Renal pelvis (tissue), 4 donors: ENCODE measurements around the gene DHRS7B. TPM values are rescaled to one million over a fixed set of nuclear protein-coding genes. Genes with fewer than 3 reads are reported as not detected.
"Not testable (repeated sequence)": the region's sequence is repeated elsewhere in the genome, so short reads cannot be mapped to it uniquely, and the experiment has no call there.

Source experiments
- DNase-seq: peaks from one replicate; pipeline ENCODE4 v3.0.0-alpha.2; 2013
- polyA plus RNA-seq, 3 donors: library from polyadenylated mRNA; unstranded; fragments of 120-200 nt; gene quantifications; one replicate each; pipeline ENCODE4 v1.2.1, GENCODE V29; 2013; ENCODE audit not compliant: insufficient read length in 3 of 3

DHRS7B gene
- polyA plus RNA-seq, 3 donors = 37.8 to 39.5 (median 38.7) TPM

DNA sequence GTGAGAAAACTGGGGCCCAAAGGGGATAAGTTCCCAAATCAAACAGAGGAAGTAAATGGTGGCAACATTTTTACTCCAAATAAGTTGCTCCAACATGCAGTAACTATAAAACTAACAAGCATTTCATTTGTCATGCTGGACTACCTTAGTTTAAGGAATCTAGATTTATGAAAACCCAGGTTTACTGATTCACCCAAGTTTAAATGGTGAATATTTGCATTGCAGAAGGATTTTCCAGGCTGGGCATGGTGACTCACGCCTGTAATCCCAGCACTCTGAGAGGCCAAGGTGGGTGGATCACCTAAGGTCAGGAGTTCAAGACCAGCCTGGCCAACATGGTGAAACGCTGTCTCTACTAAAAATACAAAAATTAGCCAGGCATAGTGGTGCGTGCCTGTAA, 17.5 kb downstream of the DHRS7B start:
- not testable (repeated sequence) for DNase-seq

DNA sequence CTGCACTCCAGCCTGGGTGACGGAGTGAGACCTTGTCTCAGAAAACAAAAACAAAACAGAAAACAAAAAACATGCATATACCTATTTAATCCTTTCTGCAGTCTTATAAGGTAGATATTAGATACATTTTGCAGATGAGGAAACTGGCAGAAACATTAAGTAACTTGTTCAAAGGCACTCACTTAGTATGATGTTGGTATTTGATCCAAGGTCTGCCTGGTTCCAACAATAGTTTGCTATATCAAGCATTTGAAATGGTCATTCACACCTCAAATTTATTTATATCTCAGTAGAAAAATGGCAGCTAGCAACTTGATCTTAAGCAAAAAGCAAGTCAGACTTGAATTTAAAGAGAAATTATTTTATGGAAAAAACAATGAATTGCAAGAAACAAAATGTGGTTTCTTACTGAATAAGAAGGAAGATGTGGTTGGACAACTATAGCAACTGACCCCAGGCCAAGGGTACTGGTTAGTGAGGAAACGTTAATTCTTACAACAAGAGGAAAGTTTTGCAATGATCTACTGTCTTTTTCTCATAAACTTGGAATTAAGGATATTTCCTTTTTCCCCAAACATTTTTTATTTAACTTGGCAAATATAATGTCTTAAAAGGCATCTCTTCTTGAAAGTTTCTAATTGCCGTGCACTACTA, 19.7 kb downstream of the DHRS7B start:
- DNase-seq = no peak

DNA sequence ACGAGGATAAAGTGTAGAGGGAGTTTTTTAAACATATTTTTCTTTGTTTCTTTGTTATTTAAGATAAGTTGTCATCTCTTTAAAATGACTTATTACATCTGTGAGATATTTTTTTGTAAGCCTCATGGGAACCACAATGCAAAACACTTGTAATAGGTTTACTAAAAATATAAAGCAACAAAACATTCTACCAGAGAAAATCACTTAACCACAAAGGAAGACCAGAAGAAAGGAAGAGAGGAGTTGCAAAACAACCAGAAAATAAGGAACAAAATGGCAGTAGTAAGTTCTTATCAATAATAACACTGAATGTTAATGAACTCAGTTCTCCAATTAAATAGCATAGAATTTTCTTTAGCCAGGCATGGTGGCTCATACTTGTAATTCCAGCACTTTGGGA, 22.9 kb downstream of the DHRS7B start:
- DNase-seq = no peak

DNA sequence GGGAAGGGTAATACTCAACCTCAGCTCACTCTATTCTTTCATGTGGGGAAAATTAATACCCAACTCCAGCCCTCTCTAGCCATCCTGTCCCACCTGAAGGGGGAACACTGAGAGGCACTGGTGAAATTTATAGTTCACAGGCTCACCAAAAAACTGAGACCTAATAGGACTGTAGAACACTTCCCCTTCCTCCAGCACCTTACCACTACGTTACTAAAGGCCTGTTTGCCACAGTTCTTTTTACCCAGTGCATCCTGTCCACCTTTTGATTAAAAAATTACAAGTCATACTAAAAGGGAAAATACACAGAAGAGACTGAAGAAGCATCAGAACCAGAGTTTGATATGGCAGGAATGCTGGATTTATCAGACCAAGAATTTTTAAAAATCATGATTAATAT, 26.0 kb downstream of the DHRS7B start:
- no peak for DNase-seq

DNA sequence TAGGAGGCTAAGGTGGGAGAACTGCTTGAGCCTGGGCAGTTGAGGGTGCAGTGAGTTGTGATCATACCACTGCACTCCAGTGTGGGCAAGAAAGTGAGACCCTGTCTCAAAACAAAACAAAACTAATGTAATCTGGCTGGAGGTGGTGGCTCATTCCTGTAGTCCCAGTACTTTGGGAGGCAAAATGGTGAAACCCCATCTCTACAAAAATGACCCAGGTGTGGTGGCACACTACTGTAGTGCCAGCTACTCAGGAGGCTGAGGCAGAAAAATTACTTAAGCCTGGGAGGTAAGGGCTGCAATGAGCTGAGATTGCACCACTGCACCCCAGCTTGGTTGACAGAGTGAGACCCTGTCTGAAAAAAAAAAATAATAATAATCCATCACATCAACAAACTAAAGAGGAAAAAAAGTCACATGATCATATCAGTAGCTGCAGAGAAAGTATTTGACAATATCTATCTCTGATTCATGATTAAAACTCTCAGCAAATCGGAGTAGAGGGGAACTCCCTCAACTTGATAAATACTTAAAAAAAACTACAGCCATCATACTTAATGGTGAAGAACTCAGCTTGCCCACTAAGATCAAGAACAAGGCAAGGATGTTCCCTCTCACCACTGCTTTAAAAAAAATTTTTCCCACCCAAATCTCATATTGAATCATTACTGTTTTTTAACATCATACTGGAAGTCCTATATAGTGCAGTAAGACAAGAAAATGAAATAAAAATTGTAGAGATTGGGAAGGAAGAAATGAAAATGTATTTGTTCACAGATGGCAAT, 31.0 kb downstream of the DHRS7B start:
- no peak for DNase-seq

DNA sequence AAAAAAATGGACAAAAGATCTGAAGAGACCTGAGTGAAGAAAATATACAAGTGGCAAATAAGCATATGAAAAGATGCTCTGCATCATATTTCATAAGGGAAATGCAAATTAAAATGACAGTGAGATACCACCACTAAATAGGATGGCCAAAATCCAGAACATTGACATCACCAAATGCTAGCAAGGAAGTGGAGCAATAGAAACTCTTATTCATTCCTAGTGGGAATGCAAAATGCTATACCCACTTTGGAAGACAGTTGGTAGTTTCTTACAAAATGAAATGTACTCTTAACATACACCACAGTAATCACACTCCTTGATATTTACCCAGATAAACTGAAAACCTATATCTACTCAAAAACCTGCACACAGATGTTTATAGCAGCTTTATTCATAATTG, 33.6 kb downstream of the DHRS7B start:
- no peak for DNase-seq

DNA sequence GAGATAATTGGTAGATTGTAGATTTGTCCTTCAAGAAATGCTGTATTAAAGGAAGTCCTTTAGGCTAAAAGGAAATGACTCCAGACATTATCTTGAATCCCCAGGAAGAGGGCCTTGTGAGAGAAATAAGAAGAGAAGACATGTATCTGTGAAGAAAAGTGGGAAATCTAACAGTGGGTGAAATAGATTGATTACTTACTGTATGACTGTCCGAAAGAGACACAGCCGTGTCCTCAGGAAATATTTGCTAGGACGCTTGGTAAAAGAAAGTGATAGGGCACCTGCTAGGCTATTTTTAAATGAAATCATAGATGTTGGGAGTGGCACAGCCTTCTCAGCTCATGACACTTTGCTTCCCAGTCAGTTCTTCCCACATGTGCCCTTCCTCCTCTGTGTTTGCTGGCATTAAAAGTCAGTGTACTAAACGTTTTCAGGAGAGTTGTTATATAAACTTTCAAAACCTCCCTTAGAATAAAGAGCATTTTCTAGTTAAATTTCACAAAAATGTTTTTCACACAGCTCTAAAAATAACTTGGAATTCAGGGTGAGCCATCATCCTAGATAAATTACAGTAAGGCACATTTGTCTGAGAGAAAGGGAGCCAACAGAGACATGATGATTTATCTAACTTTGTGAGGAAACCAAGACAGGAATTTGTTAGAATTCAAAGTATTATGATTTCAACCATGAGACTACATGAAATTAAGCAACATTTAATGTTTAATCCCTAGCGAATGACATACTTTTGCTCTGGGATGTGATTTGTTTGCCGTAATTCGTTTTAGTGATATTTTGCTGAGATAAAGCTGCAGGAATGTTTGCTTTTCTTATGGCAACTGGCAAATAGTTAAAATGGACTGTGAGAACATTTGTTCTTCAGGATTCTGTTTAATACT, 35.0 kb downstream of the DHRS7B start:
- peak; percentile 14 for DNase-seq

DNA sequence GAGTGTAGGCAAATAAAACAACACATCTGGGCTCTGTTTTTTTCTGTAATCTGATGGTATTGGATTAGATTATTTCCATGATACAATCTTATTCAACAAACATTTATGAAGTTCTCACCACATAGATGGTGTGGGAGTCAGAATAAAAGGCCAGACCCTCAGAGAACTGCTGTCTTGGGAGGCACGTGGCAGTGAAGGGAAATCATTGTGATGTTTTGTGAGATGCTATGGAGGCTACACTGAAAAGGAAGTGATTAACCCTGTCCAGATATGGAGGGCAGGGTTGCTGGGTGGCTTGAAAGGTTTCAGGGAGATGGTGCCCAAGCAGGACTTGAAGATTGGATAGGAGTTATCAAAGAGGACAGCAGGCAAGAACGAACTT, 35.6 kb downstream of the DHRS7B start:
- DNase-seq = no peak

DNA sequence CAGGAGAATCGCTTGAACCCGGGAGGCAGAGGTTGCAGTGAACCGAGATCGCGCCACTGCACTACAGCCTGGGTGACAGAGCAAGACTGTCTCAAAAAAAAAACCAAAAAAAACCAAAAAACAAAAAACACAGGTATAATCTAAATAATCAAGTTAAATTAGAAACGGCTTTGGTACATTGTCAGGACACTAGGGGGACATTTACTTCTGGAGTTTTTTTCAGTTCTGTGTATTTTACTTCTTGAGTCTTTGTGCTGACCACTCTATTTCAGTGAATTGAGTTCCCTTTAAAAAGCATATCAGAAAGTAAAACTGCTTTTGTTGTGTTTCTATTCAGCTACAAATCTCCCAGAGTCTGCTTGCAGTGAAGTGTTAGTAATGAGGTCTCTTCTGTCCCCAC, 36.3 kb downstream of the DHRS7B start:
- no peak for DNase-seq

DNA sequence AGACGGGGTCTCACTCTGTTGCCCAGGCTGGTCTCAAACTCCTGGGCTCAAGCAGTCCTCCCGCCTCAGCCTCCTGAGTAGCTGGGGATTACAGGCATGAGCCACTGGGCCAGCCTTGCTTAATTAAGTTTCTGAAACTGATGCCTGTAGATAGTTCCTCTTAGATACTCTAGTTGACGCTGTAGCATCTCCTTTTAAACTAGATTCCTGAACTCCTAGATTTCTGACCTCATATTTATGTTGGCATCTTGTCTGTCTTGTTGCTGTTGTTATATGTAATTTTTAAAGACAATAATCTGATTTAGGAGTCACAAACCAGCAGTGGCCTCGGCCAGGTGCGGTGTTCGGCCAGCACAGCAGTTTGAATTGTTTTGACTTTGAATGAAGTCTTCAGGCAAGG, 37.5 kb downstream of the DHRS7B start:
- DNase-seq = no peak

DNA sequence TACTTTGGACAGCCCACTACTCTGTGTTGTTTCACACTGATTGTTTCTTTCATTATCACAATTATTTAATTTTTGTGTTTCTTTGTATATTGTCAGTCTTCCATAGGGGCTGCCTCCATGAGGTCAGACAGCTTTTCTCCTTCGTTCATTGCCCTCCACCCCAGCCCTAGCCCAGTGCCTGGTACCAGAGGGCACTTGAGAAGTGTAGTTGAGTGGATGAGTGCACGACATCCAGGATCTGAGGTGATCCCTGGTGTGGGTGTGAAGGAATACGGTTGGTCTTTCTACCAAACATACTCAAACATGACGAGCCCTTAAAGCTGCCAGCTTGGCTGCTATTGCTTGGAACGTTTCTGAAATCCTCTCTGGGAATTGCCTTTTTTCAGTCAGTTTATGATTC, 37.9 kb downstream of the DHRS7B start:
- no peak for DNase-seq

DNA sequence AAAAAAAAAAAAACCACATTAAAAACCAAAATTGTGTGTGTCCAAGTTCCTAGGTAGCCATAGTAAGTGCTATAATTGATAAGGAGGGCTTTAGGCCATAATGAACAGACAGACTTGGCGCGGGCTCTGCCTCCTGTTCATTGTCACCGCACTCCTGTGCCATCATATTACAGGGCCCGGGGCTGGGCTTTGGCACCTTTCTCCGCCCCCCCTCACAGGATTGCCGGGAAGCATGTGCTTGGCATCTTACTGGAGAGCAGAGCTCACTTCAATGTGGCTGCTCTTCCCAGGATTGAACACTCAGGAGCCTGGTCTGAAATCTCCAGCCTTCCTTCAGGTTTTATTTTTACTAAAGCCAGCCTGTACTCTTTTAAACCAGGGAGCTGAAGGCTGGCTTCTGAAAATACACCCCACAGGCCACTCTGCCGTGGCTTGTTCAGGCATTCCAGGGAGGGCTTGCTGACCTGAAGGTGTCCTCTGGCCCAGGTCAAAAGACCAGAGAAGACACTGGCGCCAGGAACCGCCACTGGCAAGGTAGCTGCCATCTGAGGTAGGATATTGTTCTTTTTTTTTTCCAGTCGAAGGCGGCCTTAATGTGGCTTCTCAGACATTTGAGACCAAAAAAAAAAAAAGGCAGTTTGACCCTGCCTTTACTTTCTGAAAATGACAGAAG, 39.3 kb downstream of the DHRS7B start:
- no peak for DNase-seq

DNA sequence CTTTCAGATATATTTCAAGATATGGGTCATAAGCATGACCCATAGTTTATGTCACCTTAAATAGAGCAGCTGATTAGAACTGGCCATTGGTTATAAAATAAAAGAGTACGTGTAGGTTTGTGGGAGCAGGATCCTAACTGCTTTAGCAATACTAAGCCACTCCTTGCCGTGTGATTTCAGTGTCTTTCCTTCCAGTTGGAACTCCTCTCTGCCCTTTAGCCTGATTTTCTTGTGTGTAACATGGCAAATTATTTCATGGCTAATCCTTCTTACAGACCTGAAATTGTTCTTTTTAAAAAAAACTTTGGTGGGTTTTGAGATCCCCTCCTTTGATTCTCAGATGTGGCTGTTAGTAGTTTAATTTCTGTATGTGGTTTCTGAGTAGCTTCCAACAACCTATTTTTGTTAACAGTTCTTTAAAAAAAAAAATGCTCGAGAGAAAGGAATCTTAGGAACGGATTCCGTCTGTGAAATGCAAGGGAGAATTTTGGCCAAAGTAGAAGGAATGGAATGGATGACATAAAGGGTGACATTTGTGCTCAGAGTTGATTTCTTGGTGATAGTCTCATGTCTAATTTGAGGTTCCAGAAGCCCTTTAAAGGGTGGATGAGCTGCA, 39.9 kb downstream of the DHRS7B start:
- peak; percentile 5 for DNase-seq

DNA sequence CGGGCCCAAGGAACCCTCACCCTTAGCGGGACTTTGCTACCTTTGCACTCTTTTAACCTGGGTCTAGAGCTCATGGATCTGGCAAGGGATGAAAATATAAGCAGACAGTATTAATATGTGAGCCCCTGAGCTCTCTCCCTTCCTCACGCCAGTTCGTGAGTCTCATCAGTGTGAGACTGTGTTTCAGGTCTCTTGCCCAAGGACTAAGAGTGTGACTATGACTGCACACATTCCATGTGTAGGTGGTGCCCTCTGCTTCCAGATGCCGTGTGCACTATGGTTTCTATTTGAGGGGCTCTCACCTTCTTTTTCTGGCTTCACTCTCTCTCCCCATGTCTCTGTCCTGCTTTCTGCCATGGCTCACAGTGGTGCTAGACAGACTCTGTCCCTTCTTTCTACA, 40.5 kb downstream of the DHRS7B start:
- DNase-seq = no peak

DNA sequence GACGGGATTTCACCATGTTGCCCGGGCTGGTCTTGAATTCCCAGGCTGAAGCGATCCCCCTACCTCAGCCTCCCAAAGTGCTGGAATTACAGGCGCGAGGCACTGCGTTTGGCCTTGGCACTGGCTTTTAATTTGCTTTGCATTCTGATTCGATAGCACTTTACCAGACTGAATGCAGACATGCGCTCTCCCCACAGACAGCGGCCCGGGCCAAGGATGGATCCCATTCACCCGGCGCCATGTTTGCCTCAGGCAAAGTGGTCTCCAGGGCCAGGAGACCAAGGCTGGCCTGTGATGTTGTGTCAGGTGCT, 41.7 kb downstream of the DHRS7B start:
- no peak for DNase-seq

DNA sequence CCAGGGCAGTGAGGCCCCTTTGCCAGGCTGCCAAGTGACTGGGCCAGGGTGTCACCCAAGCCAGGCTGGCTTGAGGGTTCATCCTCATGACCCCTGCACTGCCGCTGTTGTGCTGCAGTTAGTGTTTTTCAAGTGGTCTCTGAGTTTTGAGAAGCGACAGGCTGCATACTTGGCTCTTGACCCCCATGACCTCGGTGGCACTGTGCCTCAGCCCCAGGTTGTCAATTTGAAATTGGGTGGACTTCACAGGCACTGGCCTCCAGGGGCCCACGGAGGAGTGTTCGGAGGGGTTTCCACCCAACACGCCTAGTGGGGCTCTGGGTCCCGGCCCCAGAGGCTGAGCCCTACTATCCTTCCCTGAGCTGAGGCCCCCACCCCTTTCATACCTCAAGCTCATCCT, 42.7 kb downstream of the DHRS7B start:
- no peak for DNase-seq

DNA sequence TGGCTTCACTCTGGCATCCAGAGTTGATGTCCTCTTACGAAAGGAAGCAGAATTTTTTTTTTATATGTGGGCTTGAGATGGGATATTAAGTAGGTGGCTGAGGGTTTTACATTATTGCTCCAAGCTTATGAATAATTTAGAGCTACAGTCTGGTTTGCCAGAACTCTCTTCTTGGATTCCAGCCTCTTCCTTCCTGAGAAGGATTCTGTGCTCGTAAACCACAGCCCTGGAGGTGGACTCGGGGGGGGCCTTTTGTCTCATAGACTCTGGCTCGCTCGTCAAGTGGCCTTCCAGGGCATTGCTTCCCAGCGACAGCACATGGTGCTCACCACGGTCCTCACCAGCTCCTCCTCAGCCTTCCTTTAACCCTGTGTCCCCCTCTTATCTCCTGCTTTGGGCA, 44.0 kb downstream of the DHRS7B start:
- DNase-seq = no peak

DNA sequence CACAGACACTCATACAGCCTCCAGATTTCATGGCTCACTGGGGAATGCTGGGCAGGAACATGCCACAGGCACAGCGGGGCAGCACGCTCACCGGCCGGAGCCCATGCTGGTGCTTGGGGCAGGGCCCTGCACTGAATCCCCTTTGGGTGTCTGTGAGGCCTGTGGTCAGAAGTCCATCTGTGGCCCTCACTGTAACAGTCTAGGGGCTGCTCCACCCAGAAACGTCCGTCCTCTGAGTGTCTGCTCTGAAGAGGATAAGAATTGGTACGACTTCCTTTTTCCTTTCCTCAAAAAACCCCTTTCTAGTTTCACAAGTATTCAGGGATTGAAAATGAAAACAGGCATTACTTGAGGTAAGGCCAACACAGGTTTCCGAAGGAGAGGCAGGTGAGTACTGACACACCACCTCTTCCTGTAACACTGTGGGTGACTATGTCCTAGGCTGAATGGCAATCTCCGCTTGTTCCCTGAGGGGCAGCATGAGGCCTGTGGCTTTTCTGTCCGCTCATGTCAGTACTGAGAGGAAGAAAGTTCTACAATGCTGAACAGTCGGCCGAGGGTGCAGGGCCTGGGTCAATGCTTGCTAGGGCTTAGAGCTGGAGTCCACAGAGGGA, 44.7 kb downstream of the DHRS7B start:
- DNase-seq = no peak

DNA sequence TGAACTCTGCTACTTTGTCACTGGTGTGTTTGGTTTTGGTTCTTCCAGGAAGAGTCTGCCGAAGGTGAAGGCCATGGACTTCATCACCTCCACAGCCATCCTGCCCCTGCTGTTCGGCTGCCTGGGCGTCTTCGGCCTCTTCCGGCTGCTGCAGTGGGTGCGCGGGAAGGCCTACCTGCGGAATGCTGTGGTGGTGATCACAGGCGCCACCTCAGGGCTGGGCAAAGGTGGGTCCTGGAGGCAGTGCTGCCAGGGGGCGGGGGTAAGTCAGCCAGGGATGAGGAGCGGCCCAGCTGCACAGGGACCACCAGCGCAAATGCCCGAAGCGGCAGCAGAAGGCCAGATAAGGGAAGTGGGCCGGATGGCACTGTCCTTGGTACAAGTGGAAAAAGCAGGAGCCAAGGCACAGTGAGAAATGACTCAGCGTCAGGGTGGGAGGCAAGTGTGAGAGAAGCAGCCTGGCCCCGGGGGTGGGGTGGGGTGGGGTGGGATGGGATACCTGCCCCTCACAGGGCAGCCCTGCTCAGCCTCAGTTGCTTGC, 45.3 kb downstream of the DHRS7B start:
- no peak for DNase-seq

DNA sequence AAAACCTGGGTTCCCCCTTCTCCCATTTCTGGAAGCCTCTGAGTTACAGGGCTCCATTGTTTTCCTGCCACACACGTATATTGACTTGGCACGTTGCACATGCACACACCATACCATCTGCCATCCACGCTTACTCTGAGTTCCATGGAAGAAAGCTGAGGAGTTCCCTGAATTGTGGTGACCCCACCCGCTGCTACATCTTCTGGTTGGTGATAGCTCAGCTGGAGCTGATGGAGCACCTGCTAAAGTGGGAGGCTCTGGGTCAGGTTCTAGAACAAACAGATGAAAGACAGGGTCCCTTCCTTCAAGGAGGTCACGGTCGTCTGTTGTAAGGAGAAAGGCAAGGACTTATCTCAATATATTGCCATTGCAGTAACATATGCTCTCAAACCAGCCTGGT, 46.1 kb downstream of the DHRS7B start:
- DNase-seq = no peak

DNA sequence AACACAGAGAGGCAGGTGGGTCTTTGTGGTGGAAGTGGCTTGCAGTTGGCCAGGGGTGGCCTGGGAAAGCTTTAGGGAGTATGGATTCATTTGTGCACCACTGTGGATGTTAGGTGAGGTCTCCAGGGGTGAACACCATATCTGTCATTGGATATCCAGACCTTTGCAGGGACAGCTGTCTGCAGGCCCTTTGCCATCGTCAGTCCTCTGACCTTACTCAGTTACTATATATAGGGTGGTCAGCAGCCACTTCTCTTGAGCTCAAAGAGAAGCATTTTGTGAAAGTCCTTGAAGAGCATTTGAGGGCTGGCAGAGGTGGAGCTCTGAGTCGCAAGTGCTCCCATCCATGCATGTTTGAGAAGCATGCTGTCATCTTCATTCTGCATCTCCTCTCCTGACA, 46.8 kb downstream of the DHRS7B start:
- DNase-seq = no peak
